OCI-LY7 (cell line): ENCODE data around the gene IPO13. TPM values are rescaled to one million over a fixed set of nuclear protein-coding genes. Genes with fewer than 3 reads are reported as not detected.

ENCODE experiments used
- BruUV-seq: library from RNA; stranded (reverse); fragments of 400-500 nt; replicated peaks from 2 replicates; lab custom pipeline; 2021; lab: Mats Ljungman, UMichigan
- CTCF ChIA-PET: fragments of 300-600 bp; sonication (Branson Sonifier 250); formaldehyde crosslinking; loops from one replicate; lab custom pipeline; 2022; ENCODE audit warnings: antibody characterized with exemption; ENCODE audit not compliant: unreplicated experiment; lab: Charles Lee
- POLR2A ChIA-PET: fragments of 300-600 bp; sonication (Branson Sonifier 250); formaldehyde crosslinking; loops from one replicate; lab custom pipeline; 2022; ENCODE audit warnings: antibody characterized with exemption; lab: Charles Lee
- DNase-seq: peaks from one replicate; pipeline ENCODE4 v3.0.0-alpha.2; 2015; ENCODE audit warnings: low spot score
- H2AFZ ChIP-seq: fragments of 200-600 bp; sonication (generic), shearing (Covaris generic); 2 replicates; pipeline ENCODE4 v1.6.1; 2014; ENCODE audit warnings: mild to moderate bottlenecking, antibody characterized with exemption, low read length, moderate library complexity
- H3K27ac ChIP-seq: fragments of 200-600 bp; sonication (generic); 2 replicates; pipeline ENCODE4 v1.5.1; 2014; ENCODE audit warnings: mixed run types, low read depth, mild to moderate bottlenecking, moderate library complexity, low read length, inconsistent platforms; ENCODE audit not compliant: poor library complexity, severe bottlenecking
- H3K36me3 ChIP-seq: fragments of 200-600 bp; sonication (generic); 2 replicates; pipeline ENCODE4 v1.6.1; 2014; ENCODE audit warnings: mild to moderate bottlenecking, antibody characterized with exemption, low read length, moderate library complexity, mixed read lengths; ENCODE audit not compliant: insufficient read depth
- H3K4me1 ChIP-seq: fragments of 200-600 bp; sonication (generic); 2 replicates; pipeline ENCODE4 v1.5.1; 2014; ENCODE audit warnings: mild to moderate bottlenecking, low read length; ENCODE audit not compliant: insufficient read depth, poor library complexity, severe bottlenecking
- H3K4me2 ChIP-seq: fragments of 200-600 bp; sonication (generic); 2 replicates; pipeline ENCODE4 v1.6.1; 2014; ENCODE audit warnings: mild to moderate bottlenecking, low read length
- H3K4me3 ChIP-seq: fragments of 200-600 bp; sonication (generic); 2 replicates; pipeline ENCODE4 v1.5.1; 2014; ENCODE audit warnings: mild to moderate bottlenecking, low read depth, low read length; ENCODE audit not compliant: poor library complexity, severe bottlenecking
- H3K79me2 ChIP-seq: fragments of 200-600 bp; sonication (generic); 2 replicates; pipeline ENCODE4 v1.6.1; 2016; ENCODE audit warnings: low read depth, mild to moderate bottlenecking, low read length, moderate library complexity, mixed read lengths; ENCODE audit not compliant: insufficient read depth
- H3K9me2 ChIP-seq: fragments of 200-600 bp; sonication (generic); 2 replicates; pipeline ENCODE4 v1.6.1; 2016; ENCODE audit warnings: mild to moderate bottlenecking, low read length, mixed read lengths; ENCODE audit not compliant: insufficient read depth
- H3K9me3 ChIP-seq: fragments of 200-600 bp; sonication (generic); 2 replicates; pipeline ENCODE4 v1.6.1; 2014; ENCODE audit warnings: mild to moderate bottlenecking, mixed run types, low read length, mixed read lengths
- H4K20me1 ChIP-seq: fragments of 200-600 bp; sonication (generic); 2 replicates; pipeline ENCODE4 v1.6.1; 2014; ENCODE audit warnings: mild to moderate bottlenecking, antibody characterized with exemption, low read length, moderate library complexity, mixed read lengths; ENCODE audit not compliant: insufficient read depth
- EZH2phosphoT487 ChIP-seq: fragments of 200-600 bp; sonication (generic); IDR thresholded peaks from 2 replicates; pipeline ENCODE4 v1.6.1; 2018; ENCODE audit warnings: low read depth, borderline replicate concordance, mild to moderate bottlenecking, mixed run types, antibody characterized with exemption, low read length, moderate library complexity, mixed read lengths
- intact Hi-C: fragments of 100-400 bp; cut with micrococcal nuclease; formaldehyde crosslinking; loops from one replicate; pipeline ENCODE4 v1.10.0; 2022; ENCODE audit not compliant: unreplicated experiment
- total RNA-seq, 2 experiments: library from RNA; depleted of rRNA in 1 of 2; stranded (reverse); fragments of >200 nt in 1 of 2; shearing (Covaris generic) in 1 of 2; gene quantifications; 2 replicates each; pipeline ENCODE4 v1.2.3, GENCODE V29; 2014 to 2022
- TF ChIP-seq, protein P1 (sequence below): fragments of 200-600 bp; sonication (generic); conservative IDR thresholded peaks from 2 replicates; pipeline ENCODE4 v1.5.1; 2014; ENCODE audit warnings: mild to moderate bottlenecking, antibody characterized with exemption, low read length, moderate library complexity, mixed read lengths

The IPO13 gene
- total RNA-seq, 2 experiments from 2014 or later: 17.8 to 24.1 TPM

- intact Hi-C loops: no loop called here
- H3K36me3 ChIP-seq: peaks cover 7% of the 10 kb centered on the region; the same call in 1 of the 2 replicates
- TF ChIP-seq EZH2phosphoT487: no peak
- TF ChIP-seq, protein P1, sequence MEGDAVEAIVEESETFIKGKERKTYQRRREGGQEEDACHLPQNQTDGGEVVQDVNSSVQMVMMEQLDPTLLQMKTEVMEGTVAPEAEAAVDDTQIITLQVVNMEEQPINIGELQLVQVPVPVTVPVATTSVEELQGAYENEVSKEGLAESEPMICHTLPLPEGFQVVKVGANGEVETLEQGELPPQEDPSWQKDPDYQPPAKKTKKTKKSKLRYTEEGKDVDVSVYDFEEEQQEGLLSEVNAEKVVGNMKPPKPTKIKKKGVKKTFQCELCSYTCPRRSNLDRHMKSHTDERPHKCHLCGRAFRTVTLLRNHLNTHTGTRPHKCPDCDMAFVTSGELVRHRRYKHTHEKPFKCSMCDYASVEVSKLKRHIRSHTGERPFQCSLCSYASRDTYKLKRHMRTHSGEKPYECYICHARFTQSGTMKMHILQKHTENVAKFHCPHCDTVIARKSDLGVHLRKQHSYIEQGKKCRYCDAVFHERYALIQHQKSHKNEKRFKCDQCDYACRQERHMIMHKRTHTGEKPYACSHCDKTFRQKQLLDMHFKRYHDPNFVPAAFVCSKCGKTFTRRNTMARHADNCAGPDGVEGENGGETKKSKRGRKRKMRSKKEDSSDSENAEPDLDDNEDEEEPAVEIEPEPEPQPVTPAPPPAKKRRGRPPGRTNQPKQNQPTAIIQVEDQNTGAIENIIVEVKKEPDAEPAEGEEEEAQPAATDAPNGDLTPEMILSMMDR: no peak
- ChIA-PET CTCF (interaction anchor here (0.7 kb wide), 1 partner anchor 77 kb away, joined by 4 read pairs; no protein-coding TSS in a partner anchor), POLR2A (no interaction called here)
- no peaks in the 10 kb centered on the region for H3K9me2 ChIP-seq
- no peaks in the 10 kb centered on the region for H3K4me1 ChIP-seq
- no peaks in the 10 kb centered on the region for H3K9me3 ChIP-seq
- no peaks in the 10 kb centered on the region for H4K20me1 ChIP-seq
- DNase-seq: no peak
- no peak overlapping the region for H3K4me2 ChIP-seq
- no peak overlapping the region for H3K27ac ChIP-seq
- BruUV-seq: no TSS peak
- H3K4me3 ChIP-seq: no peak overlapping the region
- no peak overlapping the region for H2AFZ ChIP-seq
- no peaks in the 10 kb centered on the region for H3K79me2 ChIP-seq
Measured at GRCh38 chr1:43963890-43964289, 17.1 kb downstream of the IPO13 start.

GRCh38 chr1:43965316-43965715, 18.6 kb downstream of the IPO13 start:
- no peak overlapping the region for H3K4me3 ChIP-seq
- H3K36me3 ChIP-seq: peaks cover 7% of the 10 kb centered on the region; the same call in 1 of the 2 replicates
- no peaks in the 10 kb centered on the region for H3K4me1 ChIP-seq
- H4K20me1 ChIP-seq: no peaks in the 10 kb centered on the region
- no peaks in the 10 kb centered on the region for H3K9me3 ChIP-seq
- no peak overlapping the region for H3K27ac ChIP-seq
- no peak overlapping the region for H3K4me2 ChIP-seq
- no peaks in the 10 kb centered on the region for H3K9me2 ChIP-seq
- ChIA-PET POLR2A (no interaction called here), CTCF (no interaction called here)
- BruUV-seq: no TSS peak
- peaks cover 3% of the 10 kb centered on the region; the same call in 1 of the 2 replicates for H3K79me2 ChIP-seq
- H2AFZ ChIP-seq: no peak overlapping the region
- TF ChIP-seq, protein P1: no peak
- TF ChIP-seq EZH2phosphoT487: no peak
- DNase-seq: no peak
- intact Hi-C loops: no loop called here

DNA sequence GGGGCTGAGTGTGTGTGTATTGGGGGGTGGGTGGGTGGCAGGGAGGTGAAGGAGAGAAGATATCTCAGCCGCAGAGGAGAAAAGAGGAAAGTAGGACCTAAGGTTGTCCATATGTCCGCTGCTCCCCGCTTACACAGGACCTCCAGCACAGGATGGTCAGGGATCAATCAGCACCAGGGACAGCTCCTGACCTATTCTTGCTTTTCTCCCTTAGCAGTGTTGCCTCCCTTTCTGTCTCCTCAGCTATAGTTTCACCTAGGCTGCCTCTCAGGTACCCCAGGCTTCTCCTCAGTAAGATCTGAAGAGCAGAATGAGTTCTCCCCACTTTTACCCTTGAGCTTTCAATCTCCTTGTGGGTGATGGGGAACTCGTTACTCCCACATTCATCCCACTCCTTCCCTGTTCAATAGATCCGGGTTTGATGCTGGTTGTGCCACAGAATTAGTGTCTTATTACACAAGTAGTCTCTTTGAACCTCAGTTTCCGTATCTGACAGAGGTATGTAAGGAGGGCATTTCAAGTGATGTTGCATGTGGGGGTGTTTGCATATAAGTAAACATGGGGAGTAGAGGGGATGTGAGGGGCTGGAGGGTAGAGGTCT, 21.7 kb downstream of the IPO13 start:
- intact Hi-C loops: no loop called here
- Histone ChIP-seq H3K36me3 (peaks cover 21% of the 10 kb centered on the region), H3K9me2 (no peaks in the 10 kb centered on the region), H3K27ac (no peak overlapping the region), H3K4me1 (peaks cover 7% of the 10 kb centered on the region), H3K4me3 (no peak overlapping the region), H3K9me3 (no peaks in the 10 kb centered on the region), H3K4me2 (no peak overlapping the region), H4K20me1 (no peaks in the 10 kb centered on the region), H2AFZ (no peak overlapping the region), H3K79me2 (peaks cover 10% of the 10 kb centered on the region; the same call in 1 of the 2 replicates)
- DNase-seq: no peak
- no TSS peak for BruUV-seq
- TF ChIP-seq, protein P1: no peak
- TF ChIP-seq EZH2phosphoT487: no peak
- CTCF ChIA-PET: no interaction called here
- POLR2A ChIA-PET: no interaction called here
